ENCODE results near the gene HOXB9.

DNA sequence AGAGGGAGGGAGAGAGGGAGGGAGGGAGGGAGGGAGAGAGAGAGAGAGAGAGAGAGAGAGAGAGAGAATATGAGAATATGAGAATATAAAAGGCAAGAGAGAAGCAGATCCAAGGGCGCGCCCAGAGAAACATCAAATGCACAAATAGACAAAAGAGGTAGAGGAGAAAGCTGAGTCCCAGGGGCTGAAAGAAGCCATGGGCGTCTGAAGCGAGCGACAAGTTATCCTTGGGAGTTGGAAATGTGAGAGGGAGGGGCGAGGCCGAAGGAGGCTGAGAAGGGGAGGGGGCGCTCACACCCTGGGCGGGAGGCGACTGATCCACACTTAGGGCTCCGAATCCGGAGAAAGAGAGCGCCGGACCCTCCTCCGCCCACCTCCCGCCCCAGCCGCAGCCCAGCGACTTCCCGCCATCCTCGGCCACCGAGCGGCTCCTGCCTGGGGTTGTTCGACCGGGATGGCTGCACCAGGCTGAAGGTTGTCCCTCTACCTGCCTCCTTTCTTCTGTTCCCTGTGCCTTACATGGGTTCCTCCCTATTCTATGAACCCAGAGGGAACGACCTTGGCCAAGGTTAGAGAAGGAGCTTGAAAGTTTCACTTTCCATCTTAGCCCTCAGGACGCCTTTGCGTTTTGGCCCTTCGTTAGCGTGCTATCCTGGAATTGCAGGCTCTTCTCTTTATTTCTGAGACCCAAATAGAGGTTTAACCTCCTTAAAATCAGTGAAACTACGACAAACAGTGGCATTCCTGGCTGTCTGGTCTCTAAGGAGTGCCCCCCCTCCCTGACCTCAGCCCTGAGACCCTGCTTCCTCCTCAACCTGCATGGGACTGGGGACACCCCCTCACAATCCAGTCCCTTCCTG lies 21.2 kb upstream of the HOXB9 start:
- TF ChIP-seq, protein P1, sequence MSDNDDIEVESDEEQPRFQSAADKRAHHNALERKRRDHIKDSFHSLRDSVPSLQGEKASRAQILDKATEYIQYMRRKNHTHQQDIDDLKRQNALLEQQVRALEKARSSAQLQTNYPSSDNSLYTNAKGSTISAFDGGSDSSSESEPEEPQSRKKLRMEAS (IDR thresholded peaks at IDR 0.05; ENCODE audit: low read depth, low read length) = no peak
- TF ChIP-seq POLR2A (IDR thresholded peaks at IDR 0.05; ENCODE audit: extremely low read depth, insufficient read length) = no peak
- TF ChIP-seq, protein P2, sequence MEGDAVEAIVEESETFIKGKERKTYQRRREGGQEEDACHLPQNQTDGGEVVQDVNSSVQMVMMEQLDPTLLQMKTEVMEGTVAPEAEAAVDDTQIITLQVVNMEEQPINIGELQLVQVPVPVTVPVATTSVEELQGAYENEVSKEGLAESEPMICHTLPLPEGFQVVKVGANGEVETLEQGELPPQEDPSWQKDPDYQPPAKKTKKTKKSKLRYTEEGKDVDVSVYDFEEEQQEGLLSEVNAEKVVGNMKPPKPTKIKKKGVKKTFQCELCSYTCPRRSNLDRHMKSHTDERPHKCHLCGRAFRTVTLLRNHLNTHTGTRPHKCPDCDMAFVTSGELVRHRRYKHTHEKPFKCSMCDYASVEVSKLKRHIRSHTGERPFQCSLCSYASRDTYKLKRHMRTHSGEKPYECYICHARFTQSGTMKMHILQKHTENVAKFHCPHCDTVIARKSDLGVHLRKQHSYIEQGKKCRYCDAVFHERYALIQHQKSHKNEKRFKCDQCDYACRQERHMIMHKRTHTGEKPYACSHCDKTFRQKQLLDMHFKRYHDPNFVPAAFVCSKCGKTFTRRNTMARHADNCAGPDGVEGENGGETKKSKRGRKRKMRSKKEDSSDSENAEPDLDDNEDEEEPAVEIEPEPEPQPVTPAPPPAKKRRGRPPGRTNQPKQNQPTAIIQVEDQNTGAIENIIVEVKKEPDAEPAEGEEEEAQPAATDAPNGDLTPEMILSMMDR (IDR thresholded peaks at IDR 0.05; ENCODE audit: low read depth, low read length) = no peak
- TF ChIP-seq MYC (IDR thresholded peaks at IDR 0.05; ENCODE audit: low read depth, low read length) = no peak

Data from NB4 (cell line).